Dermis blood vessel endothelial cell (primary cell): ENCODE results near the gene PSMD3. TPM values are rescaled to one million over a fixed set of nuclear protein-coding genes. Genes with fewer than 3 reads are reported as not detected.
"Not testable (repeated sequence)": the region's sequence is repeated elsewhere in the genome, so short reads cannot be mapped to it uniquely, and the experiment has no call there.

Experiments used
- DNase-seq: peaks from one replicate; pipeline ENCODE4 v3.0.0; 2010
- total RNA-seq: library from RNA; depleted of rRNA; stranded (reverse); fragments of >200 nt; gene quantifications from 2 replicates; pipeline ENCODE4 v1.2.3, GENCODE V29; 2014

Gene PSMD3
- total RNA-seq: 85.6 and 152 TPM in 2 replicates

DNA sequence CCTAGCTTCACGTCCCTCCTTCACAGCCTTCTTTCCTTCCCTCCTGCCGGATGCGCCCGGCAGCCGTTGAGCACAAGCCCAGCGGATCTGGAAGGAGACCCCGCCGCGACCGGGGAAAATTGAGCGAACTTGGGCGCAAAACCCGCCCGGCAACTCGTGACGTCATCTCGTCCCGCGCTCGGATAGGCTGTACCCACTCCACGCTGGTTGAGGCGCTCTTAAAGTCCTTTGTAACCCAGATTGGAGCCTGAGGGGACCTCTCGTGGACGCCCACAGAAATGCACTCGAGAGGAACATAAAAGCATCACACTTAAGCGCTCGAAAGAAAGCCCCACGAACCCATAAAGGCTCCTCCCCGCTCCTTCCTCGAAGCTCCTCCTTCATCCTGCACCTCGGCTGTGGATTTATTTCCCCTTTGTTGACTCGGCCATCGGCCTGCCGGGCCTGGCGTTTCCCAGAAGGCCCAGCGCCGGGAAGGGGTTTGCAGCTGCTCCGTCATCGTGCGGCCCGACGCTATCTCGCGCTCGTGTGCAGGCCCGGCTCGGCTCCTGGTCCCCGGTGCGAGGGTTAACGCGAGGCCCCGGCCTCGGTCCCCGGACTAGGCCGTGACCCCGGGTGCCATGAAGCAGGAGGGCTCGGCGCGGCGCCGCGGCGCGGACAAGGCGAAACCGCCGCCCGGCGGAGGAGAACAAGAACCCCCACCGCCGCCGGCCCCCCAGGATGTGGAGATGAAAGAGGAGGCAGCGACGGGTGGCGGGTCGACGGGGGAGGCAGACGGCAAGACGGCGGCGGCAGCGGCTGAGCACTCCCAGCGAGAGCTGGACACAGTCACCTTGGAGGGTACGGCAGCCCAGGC lies at the start of gene PSMD3:
PSMD3 (plus strand) TSS at position 457 of the 856 bp plus-strand sequence; CDS start at position 621, 164 bp downstream.
- DNase-seq: peak; percentile 100

DNA sequence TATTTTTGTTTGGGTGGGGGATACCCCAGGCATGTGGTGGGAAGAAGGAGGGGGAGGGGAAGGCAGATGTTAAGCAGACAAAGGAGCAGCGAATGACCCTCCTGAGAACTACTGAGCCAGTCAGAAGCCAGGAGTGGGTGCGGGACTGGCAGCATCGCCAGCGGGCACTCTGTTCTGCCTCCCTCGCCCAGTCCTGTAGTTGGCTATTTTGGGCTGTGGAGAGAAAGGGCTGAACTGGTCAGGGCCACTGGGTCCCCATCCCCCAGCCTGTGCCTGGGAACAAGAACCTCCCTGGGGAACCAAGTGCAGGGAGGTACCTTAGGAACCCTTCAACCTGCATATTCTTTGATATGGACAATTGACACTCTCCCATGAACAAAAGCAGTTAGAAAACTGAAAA lies 46.7 kb upstream of the PSMD3 start:
- no peak for DNase-seq

DNA sequence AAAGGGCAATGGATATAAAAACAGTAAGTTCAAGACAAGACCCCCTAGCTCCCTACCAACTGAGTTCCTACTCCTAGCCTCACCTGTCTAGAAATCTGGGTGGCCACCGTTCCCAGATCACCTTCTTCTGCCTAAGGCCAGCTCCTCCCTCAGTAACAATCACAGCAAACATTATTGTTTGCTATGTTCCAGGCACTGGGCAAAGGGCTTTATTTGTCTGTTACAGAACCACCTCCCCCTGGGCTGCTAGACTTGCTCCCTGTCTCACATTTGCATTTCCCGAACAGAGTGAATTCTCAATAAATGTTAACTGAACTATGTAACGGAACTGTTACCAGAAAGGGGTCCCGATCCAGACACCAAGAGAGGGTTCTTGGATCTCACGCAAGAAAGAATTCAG lies 46.3 kb upstream of the PSMD3 start:
- DNase-seq: no peak

DNA sequence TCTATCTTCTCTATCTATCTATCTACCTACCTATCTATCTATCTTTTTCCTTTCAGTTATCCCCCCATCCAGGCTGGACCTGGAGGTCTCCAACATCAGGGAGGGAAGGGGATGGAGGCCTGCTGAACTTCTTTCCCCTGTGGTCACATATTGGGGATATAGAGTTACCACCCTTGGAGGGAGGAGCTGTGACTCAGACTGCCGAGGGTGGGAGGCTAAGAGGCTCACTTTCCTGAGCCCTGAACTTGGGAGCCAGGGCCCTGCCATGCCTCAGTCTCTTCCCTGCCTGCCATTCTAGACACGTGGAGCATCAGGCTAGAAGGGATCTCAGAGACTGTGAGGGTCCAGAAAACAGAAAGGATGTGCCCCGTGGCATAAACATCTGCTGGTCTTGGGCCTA lies 44.7 kb upstream of the PSMD3 start:
- DNase-seq: no peak

DNA sequence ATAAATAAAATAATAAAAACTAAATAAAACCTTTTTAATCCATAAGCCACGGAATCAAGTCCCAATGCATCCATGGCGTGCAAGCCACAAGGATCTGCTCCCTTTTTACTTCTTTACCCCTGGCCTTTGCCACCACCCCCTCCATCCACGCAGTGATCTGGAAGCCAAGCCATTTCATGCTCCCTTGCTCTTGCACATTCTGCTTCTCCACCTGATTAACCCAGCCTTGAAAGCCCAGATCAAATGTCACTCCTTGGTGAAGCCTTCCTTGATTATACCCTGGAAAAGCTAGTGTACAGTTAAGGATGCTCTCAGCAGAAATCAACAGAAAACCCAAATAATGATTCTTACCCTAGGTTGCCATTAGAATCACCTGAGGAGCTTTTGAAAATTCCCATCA lies 43.2 kb upstream of the PSMD3 start:
- DNase-seq: no peak

DNA sequence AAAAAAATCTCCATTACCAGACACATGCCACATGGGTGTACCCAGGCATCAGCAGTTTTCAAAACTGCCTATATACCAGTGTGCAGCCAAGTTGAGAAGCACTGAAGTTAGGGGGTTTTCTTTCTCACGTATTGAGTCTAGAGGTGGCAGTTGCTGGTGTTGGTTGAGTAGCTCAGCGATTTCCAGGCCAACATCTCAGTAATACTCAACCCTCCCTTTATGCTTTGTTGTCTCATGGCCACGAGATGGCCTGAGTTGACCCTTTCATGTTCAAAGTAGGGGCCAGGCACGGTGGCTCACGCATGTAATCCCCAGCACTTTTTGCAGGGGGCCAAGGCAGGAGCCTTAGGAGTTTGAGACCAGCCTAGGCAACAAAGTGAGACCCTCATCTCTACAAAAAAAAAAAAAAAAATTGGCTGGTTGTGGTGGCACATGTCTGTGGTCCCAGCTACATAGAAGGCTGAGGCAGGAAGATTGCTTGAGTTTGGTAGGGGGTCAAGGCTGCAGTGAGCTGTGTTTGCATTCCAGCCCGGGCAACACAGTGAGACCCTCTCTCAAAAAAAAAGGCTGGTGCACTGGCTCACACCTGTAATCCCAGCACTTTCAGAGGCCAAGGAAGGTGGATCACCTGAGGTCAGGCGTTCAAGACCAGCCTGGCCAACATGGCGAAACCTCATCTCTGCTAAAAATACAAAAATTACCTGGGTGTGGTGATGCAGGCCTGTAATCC lies 42.3 kb upstream of the PSMD3 start:
- DNase-seq: no peak

DNA sequence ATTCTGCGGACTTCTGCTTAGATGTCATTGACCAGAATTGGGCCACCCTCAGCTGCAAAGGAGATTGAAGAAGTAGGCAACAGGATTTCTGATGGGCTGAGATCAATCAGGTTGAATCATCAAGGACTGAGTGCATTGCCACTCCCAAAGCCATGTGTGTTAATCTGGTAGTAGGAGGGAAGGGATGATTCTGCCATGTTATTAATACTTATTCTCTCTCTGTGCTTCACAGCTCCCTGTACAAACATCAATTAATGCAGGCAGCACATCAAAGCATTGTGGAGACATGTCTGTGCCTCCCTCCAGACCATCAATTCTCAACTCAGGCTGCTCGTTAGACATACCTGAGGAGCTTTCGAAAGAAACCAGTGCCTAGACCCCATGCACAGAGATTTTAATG lies 41.5 kb upstream of the PSMD3 start:
- no peak for DNase-seq

DNA sequence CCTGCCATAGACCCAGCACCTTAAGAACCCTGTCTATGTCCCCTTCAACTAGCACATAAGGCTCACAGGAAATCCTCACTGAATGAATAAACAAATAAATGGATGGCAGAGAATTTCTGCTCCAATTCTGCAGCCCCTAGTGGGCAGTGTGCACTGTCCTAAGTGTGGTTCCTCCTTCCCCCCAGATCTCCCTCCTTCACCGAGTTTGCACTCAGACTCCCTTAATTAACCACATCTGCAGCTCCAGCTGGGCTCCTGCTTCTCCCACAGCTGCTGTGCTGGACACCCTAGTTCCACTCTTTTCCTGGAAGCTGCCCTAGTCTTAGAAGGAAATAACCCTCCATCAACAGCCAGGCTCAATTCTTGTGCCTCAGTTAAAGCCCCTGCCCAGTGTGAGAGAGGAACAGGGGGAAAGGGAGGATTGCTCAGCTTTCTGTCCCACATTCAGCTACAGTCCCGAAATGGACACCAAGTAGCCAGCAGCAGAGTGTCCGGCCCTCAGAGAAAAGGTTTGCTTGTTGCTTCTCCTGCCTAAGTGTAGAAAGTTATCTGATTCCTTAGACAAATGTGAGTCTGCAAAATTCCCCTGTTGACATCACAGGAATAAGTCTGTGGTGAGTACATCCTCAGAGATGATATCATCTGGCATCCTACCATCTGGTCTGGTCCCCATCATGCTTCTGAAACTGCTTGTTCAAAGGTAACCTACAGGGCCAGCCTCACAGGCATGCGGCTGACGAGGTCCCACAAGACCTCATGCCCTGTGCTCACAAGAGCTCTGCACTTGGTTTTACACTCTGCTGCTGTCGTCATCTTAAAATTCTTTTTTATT lies 40.8 kb upstream of the PSMD3 start:
- peak; percentile 40 for DNase-seq

DNA sequence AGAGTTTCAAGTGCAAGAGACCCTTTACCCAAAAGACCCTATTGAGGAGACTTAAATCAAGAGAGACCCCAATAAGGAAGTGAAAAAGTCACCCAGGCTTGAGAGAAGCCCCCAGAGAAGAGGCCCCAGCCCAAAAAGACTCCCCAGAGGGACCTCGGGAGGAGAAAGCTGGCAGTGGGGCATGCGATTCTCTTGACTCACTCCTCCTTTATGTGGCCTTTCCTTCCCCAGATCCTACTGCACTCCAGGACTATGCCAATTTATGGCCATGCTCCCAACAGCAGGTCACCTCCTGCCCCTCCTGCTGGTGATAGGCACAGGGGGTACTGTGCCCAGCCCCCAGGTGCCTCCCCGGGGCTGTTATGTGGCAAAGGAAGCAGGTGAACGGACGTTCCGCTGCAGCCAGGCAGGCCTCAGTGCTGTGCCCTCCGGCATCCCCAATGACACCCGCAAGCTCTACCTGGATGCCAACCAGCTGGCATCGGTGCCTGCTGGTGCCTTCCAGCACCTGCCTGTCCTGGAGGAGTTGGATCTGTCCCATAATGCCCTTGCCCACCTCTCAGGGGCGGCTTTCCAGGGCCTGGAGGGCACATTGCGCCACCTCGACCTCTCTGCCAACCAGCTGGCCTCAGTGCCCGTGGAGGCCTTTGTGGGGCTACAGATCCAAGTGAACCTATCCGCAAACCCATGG lies 36.8 kb upstream of the PSMD3 start:
- no peak for DNase-seq

DNA sequence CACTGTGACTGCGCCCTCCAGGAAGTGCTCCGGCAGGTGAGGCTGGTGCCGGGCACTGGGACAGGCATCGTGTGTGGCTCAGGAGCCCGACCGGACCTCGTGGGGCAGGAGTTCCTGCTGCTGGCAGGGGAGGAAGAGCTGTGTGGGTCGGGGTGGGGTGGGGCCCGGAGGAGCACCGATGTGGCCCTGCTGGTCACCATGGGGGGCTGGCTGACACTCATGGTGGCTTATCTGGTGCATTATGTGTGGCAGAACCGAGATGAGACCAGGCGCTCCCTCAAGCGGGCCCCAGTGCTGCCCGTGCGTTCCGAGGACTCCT lies 36.3 kb upstream of the PSMD3 start:
- DNase-seq: no peak

DNA sequence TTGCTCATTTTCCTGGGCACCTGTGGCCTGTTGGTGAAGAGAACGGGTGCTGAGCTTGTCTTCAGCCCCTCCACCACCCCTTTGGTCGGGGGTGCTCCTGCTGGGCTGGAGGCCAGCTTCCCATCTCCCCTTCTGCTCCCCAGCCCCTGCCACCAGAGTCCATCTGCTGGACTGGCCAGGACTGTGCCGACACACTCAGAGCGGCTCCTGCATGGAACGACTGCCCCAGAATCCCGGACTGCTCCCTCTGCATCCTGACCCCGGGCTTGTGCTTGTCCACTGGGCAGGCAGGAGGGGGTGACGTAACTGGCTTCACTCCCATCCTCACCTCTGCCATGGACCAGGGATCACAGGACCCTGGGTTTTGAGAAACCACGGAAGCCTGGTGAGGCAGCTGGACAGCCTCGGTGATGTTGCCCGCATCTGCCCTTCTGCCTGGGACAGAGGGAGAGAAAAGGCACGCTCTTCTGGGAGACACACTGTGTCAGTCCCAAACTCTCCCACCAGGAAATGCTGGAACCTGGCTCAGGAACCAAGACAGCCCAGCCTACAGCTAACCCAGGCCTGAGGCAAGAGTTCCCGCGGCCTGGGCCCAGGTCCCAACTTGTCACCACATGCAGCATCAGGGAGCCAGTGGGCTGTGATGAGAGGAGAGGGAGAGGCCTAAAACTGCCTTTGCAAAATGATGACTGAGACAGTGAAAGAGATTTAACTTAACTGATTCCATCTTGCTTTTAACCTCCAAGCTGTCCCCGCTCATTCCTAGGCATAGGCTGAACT lies 33.9 kb upstream of the PSMD3 start:
- no peak for DNase-seq

DNA sequence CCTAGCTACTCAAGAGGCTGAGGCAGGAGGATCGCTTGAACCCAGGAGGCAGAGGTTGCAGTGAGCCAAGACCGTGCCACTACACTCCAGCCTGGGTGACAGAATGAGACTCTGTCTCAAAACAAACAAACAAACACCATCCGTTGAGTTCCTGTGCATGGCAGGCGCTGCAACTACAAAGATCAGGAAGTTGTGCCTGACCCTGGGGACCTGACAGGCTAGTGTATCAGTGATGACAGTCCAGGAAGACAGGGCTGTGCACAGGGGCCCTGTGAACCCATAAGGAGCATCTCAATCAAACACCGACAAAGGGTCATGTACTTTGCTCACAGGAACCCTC lies 32.1 kb upstream of the PSMD3 start:
- DNase-seq: not testable (repeated sequence)

DNA sequence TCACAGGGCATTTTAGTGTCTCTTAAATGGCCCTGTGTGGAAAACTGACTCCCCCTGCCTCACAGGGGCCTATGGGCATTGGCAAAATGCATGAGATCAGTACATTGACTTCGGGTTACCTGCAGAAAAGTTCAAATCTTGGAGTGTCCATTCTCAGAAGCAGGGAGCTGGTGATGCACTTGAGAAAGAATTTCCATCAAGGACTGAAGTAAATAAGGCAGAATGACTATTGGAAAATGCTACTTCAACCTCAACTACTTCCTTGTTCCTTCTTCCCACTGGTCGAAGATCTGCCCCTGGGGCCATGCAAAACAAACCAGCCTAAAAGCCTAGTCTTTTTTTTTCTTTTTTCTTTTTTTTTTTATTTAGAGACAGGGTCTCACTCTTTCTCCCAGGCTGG lies 31.6 kb upstream of the PSMD3 start:
- DNase-seq: no peak

DNA sequence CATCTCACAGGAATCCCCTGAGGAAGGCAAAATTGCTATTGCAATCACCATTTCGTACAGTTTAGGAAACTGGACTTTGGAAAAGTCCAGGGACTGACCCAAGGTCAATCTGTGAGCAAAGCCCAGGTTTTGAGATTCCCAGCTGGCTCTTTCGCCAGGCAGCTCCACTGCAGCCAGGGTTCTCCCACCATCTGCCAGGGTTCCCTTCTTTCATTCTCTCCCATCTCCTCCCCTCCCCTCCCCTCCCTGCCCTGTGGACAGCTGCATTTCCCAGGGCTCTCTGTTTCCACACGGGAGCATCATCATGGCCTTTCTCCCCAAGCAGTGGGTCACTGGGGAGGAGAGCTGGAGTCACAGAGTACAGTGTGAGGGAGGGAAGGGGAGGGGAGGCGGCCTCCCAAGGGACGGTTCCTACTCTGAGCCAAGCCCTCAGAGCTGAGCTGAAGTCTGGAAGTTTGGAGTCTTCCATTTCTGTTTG lies 29.7 kb upstream of the PSMD3 start:
- DNase-seq: no peak

DNA sequence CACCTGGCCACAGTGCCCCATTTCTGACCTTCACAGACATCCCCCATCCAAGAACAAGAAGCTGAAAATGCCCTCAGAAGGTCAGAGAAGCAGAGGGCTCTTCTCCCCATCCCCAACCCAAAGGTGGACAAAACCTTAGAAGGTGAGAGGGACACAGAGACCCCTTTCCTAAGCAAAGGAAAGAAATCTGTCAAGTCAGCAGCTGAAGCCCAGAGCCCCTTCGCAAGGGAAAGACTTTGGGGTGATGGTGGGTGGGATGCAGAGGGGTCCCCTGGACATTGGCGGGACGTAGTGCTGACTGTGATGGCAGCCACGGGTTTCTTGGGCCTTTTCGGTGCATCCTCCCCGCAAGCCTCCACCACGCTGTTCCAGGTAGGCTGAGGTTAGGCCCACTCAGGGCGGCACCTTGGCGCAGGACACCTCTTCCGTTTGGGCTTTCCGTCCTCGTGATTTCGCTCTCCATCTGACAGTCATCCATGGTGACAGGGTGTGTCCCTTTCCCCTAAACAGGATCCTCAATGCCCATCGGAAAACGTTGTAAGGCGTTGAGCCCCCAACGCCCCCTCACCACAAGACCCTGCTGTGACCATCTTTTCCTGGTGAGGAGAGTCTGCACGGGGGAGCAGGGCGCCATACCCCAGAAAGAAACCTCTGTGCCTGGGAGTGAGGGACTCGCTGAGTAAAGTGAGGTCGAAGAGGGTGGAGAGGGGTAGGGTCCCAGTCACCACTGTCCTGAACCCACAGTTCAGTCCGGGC lies 28.5 kb upstream of the PSMD3 start:
- DNase-seq: no peak

DNA sequence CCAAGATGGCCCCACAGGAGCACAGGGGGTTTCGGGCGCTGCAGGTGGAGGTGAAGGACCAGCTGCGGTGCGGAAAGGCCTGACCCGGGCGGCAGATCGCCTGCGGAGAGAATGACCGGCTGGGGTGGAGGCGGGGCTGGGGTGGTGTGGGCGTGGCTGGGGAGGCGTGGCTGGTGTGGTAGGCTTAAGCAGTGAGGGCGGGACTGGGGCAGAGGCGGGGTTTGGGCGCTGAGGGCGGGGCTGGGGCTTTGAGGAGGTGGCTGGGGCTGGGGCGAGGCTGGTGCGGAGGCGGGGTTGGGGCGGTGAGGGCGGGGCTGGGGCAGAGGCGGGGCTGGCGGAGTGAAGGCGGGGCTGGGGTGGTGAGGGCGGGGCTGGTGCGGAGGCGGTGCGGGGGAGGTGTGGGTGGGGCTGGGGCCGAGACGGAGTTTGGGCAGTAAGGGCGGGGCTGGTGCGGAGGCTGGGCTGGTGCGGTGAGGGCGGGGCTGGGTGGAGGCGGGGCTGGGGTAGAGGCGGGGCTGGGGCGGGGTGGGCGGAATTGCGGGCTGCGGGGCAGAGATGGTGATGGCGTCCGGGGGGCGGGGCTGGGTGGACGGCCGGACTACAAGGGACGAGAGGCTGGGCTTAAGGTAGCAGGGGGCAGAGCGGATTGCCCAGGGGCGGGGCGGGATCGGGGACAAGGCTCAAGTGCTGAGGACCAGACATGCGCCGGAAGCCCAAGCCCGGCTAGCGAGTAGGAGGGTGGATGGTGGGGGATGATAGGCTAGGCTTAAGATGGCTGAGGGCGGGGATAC lies 27.7 kb upstream of the PSMD3 start:
- peak; percentile 97 for DNase-seq

DNA sequence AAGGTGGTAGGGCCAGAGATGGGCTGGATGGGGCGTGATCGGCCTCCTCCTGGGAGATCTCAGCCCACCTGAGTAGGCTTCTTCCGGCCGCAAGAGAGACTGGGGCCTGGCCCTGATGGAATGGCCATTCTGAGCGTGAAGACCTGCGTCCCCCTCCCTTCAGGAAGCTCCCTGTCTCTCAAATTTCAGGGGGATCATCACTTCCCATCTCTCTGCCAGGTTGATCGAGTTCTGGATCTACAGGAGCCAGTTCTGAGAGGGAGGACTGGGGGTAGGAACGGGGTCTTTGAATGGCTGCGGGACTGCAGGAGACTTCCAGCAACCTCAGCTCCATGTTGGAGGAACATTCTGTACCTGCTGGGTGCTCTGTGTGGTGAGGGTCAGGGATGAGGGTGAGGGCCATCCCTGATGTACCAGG lies 27.1 kb upstream of the PSMD3 start:
- no peak for DNase-seq

DNA sequence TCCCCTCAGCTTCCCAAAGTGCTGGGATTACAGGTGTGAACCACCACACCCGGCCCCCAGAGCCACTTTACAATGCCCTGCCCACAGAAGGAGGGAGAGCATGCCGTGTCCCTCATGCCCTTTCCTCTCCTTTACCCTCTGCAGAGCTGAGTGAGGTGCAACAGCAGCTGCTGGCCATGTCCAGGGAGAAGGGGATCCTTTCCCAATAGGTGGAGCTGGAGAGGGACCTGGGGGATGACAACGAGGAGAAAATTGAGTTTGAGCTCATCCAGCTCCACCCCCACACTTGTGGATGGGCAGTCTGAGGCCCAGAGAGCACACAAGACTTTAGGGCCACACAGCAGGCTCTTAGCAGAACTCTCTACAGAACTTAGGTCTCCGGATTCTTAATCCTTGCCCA lies 25.7 kb upstream of the PSMD3 start:
- DNase-seq: no peak

DNA sequence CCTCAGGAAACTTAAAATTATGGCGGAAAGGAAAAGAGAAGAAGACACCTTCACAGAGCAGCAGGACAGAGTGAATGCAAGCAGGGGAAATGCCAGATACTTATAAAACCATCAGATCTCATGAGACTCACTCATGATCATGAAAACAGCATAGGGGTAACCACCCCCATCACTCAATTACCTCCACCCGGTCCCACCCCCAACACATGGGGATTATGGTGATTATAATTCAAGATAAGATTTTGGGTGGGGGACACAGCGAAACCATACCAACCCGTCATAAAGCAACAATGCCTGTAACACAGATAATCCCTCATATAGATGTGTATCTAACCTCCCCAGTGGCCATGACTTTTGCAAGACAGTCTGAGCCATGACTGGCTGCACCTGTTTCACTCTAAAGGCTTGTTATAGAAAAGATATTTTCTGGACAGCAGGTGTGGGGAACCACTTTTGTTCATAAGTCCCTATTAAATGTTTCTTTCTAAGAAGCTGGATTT lies 24.8 kb upstream of the PSMD3 start:
- no peak for DNase-seq

DNA sequence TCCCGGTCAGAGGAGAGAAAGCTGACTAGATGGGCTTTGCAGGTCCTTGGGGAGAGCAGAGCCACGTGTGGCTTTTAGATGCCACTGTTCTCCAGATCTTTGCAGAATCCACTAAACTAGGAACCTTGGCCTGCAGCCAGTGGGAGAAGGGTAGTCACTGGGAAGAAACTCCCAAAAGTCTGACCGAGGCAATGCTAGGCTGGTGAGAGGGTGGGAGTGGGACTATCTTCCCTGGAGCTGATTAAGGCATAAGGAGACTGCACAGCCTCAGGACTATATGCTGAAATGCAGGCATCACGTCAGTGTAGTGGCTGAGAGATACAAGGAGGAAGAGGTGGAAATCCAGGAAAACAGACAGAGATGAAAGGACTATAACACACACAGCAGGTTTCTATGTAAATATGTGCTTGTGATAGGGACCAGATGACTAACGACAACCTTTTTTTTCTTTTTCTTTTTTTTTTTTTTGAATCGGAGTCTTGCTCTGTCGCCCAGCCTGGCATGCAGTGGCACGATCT lies 20.0 kb upstream of the PSMD3 start:
- no peak for DNase-seq
